Epidermal melanocyte (primary cell): ENCODE data around the gene RBP3.

Experiments used
- DNase-seq: peaks from one replicate; pipeline ENCODE4 v3.0.0; 2011; ENCODE audit warnings: low spot score; ENCODE audit not compliant: insufficient read length

Gene RBP3

DNA sequence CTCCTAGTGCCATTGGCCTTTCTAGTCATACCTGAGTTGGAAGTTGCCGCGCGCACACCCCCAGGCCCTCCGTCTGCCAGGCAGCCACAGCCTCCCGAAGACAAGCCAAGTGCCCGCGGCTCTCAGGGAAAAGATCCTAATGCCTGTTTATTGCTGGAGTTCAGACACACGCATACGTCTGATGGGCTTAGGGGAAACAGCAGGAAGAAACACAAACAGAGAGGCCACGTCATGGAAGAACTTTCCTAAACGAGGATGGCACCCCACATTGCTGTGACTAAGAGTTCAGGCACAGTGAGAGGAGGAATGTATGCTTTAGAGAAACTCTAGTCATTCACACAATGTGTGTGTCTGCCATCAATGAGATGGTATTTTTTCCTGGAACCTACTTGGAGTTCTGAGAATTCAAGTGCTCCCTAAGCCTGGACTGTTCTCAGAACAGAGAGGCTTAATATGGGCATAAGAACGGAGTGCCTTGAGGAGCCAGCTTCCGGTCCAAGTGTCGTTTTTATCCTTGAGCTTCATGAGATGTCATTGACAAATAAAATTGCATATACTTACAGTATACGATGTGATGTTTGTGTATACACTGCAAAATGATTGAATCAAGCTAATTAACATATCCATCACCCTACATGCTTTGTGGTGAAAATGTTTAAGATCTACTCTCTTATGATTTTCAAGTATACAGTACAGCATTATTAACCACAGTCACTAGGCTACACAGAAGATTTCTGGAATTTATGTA, 11.6 kb upstream of the RBP3 start:
- no peak for DNase-seq

DNA sequence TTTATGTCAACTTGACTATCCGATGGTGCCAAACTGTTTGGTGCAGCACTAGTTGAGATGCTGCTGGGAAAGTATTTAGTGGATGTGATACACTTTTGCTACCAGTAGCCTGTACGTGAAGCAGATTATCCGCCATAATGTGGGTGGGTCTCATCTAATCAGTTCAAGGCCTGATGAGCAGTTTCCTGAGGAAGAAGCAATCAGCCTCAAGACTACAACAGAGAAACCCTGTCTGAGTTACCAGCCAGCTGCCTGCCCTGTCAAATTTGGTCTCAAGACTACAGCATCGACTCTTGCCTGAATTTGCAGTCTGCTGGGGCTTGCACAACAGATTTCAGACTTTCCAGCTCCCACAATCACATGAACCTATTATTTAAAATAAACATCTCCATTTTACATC, 10.9 kb upstream of the RBP3 start:
- no peak for DNase-seq

DNA sequence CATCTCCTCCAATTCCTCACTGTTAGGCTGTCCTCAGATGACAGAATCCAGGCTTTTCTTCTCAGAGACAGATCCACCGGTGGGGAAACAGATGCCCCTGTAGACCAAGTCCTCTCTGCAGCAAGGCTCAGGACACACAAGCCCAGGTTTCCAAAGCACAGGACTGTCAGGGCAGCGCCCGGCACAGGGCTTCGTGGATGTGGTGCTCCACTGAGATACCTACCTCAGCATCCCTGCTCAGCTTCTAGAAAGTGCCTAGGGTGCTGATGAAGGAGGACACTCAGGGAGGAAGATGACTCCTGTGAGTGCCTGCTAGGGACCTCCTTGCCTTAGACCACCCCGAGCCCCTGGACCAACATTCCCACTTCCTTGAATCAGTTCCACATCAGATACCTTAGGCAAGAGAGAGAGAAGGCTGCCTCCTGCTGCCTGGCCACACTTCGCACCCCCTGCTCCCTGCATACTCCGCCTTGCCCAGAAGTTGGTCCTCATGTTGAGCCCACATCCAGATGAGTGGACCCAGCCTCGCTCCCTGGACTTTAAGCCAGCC, 8.9 kb upstream of the RBP3 start:
- DNase-seq = no peak

DNA sequence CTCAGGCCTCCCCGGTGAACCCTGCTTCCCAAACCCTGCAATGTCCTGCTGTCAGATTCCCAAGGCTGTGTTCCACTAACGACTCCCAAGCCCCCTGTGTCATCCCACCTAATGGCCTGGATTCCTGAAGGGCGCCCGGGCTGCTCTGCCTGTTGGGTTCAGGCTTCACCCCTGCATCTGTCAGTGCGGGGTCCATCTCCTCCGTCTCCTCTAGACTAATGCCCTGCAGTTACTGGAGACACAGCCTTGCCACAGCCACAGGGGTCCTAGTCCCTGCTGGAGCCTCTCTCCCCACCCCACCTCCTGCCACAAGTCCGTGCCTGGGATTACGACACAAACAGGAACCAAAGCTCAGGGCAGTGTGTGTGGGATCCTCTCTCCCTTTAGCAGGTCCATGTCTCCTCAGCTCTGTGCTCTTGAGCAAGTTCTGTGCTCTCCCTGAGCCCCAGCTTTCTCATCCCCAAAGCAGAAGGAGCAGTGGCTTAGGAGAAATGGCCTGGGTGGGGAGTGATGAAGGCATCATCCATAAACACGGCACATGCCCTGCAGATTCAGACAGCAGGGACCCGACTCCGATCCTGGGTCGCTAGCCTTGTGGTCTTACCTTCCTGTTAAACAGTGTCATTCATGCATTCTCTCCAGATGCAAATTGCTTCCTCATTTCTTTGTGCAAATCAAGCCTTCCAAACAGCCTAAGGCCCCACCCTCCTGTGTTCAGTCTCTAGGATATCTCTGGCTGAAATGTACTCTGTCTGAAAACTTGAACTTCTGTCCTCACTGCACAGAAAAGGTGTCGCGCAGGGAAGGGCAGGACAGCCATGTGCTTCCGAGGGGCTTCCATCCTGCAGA, 8.2 kb upstream of the RBP3 start:
- DNase-seq = no peak

DNA sequence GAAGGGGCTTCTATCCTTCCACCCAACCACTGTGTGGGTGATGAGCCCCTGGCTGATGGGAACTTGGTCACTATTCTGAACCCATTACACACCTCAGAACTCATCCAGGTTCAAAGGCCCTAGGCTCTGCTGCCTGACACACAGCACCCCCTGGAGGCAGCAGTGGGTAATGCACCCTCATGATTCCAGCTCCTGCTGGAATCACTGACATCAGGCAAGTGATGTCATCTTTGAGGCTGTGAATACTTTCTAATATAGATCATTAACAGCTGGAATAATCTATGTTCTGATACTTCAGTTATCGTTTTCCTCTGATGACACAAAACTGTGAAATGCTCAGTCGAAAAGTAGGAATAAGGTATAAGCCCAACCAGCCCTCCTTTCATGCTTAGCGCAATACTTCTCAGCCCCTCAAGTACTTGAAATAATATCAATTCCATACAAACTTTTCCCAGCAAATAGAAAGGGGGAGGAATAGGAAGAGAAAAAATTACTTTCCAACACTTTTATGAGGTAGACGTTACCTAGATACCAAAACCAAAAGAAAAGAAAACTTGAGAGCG, 7.5 kb upstream of the RBP3 start:
- DNase-seq = no peak

DNA sequence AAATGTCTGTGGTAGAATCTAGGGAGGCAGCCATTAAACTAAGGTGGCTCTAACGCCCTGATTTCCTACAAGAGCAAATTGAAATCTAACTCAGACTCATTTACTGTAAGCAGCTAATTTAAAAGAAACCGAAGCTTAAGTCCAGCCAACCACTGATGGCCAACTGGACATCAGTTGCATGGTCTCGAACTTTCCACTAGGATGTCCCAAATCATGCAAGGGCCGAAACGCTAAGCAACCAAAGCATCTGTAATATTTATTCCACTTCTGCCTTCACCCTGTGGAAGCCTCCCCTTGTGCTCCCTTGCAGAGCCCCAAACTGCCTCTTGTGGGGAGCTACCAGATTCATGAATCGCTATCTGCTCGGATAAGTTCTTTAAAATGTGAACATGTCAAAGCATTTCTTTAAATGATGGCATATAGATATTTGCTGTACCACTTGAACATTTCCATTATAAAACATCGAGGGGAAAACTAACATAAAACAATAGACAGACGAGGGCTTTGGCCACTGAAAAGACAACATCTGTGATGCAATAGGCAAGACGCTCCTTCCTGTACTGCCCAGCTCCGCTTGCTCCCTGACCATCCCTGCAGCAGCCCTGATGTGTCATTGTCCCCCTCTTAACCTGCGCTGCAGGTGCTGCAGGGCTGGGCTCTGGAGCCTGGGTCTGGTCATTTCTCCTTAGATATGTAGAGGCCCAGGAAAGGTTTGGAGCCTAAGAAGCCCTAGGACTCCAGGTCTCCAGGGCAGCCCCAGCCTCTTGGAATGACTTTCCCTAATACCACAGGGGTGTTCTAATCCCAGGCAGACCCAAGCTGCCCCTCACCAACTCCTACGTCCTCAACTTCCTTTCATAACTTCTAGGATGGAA, 2.9 kb upstream of the RBP3 start:
- DNase-seq = no peak

DNA sequence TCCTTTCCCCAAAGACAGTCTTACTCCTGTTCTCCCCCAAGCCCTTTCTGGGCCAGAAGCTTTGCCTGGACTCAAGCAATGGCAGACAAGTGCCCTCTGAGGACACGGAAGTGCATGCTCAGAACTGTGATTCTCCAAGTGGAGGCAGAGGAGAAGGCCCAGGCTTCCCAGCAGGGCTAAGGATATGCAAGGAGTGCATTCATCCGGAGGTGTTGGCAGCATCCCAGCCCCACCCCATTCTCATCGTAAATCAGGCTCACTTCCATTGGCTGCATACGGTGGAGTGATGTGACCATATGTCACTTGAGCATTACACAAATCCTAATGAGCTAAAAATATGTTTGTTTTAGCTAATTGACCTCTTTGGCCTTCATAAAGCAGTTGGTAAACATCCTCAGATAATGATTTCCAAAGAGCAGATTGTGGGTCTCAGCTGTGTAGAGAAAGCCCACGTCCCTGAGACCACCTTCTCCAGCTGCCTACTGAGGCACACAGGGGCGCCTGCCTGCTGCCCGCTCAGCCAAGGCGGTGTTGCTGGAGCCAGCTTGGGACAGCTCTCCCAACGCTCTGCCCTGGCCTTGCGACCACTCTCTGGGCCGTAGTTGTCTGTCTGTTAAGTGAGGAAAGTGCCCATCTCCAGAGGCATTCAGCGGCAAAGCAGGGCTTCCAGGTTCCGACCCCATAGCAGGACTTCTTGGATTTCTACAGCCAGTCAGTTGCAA, 1.4 kb upstream of the RBP3 start:
- DNase-seq = no peak

DNA sequence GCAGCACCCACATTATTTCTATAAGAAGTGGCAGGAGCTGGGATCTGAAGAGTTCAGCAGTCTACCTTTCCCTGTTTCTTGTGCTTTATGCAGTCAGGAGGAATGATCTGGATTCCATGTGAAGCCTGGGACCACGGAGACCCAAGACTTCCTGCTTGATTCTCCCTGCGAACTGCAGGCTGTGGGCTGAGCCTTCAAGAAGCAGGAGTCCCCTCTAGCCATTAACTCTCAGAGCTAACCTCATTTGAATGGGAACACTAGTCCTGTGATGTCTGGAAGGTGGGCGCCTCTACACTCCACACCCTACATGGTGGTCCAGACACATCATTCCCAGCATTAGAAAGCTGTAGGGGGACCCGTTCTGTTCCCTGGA, 874 bp upstream of the RBP3 start:
- no peak for DNase-seq

DNA sequence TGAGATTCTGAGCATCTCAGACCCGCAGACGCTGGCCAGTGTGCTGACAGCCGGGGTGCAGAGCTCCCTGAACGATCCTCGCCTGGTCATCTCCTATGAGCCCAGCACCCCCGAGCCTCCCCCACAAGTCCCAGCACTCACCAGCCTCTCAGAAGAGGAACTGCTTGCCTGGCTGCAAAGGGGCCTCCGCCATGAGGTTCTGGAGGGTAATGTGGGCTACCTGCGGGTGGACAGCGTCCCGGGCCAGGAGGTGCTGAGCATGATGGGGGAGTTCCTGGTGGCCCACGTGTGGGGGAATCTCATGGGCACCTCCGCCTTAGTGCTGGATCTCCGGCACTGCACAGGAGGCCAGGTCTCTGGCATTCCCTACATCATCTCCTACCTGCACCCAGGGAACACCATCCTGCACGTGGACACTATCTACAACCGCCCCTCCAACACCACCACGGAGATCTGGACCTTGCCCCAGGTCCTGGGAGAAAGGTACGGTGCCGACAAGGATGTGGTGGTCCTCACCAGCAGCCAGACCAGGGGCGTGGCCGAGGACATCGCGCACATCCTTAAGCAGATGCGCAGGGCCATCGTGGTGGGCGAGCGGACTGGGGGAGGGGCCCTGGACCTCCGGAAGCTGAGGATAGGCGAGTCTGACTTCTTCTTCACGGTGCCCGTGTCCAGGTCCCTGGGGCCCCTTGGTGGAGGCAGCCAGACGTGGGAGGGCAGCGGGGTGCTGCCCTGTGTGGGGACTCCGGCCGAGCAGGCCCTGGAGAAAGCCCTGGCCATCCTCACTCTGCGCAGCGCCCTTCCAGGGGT, 703 bp downstream of the RBP3 start:
- DNase-seq = no peak

DNA sequence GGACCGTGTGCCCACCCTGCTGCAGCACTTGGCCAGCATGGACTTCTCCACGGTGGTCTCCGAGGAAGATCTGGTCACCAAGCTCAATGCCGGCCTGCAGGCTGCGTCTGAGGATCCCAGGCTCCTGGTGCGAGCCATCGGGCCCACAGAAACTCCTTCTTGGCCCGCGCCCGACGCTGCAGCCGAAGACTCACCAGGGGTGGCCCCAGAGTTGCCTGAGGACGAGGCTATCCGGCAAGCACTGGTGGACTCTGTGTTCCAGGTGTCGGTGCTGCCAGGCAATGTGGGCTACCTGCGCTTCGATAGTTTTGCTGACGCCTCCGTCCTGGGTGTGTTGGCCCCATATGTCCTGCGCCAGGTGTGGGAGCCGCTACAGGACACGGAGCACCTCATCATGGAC, 1.4 kb downstream of the RBP3 start:
- no peak for DNase-seq

DNA sequence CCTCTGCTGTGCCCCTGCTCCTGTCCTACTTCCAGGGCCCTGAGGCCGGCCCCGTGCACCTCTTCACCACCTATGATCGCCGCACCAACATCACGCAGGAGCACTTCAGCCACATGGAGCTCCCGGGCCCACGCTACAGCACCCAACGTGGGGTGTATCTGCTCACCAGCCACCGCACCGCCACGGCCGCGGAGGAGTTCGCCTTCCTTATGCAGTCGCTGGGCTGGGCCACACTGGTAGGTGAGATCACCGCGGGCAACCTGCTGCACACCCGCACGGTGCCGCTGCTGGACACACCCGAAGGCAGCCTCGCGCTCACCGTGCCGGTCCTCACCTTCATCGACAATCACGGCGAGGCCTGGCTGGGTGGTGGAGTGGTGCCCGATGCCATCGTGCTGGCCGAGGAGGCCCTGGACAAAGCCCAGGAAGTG, 1.8 kb downstream of the RBP3 start:
- no peak for DNase-seq

DNA sequence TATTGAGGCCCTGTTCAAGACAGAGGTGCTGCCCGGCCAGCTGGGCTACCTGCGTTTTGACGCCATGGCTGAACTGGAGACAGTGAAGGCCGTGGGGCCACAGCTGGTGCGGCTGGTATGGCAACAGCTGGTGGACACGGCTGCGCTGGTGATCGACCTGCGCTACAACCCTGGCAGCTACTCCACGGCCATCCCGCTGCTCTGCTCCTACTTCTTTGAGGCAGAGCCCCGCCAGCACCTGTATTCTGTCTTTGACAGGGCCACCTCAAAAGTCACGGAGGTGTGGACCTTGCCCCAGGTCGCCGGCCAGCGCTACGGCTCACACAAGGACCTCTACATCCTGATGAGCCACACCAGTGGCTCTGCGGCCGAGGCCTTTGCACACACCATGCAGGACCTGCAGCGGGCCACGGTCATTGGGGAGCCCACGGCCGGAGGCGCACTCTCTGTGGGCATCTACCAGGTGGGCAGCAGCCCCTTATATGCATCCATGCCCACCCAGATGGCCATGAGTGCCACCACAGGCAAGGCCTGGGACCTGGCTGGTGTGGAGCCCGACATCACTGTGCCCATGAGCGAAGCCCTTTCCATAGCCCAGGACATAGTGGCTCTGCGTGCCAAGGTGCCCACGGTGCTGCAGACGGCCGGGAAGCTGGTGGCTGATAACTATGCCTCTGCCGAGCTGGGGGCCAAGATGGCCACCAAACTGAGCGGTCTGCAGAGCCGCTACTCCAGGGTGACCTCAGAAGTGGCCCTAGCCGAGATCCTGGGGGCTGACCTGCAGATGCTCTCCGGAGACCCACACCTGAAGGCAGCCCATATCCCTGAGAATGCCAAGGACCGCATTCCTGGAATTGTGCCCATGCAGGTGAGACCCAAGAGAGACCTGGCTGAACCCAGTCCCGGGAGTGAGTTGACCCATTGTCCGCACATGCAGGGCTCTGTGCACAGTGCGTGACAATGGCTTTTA, 2.8 kb downstream of the RBP3 start:
- no peak for DNase-seq

DNA sequence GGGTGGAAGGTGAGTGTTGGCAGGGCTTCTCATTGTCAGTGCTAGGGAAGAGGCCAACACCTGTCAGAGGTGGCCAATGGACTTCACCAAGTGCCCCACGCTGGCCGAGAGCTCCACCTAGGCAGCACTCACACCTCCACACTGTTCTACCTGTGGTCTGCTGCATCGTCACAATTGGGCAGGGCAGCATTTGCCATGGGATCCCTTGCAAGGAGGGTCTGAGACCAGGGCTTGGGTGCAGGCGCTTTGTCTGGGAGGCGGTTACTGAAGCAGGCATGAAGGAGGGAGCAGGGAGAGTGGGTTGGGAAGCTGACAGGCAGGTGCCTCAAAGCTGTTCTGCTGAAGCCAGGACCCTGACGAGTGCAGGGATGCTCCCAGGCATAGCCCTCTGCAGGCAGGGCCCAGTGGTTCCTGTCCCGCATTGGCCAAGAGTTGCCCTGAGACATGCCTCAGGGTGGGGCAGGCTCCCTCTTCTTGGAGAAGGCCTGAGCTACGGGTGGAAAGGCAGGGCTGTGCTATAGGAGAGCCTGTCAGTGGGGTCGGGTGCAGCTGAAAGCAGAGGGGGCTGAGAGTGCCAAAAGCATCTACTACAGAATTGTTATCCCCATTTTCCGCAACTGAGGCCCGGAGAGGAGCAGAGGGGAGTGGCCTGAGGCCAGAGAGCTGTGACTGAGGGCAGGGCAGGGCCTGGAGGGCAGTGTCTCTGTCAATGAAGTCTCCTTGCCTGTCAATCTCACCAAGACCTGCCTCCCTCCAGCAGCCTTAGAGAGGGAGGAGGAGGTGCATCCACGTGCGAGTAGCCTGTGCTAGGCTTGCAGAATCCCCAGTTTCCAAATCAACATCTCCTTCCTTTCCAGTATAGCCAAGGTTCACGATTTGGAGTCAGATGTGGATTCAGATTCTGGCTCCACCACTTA, 4.0 kb downstream of the RBP3 start:
- DNase-seq = no peak

DNA sequence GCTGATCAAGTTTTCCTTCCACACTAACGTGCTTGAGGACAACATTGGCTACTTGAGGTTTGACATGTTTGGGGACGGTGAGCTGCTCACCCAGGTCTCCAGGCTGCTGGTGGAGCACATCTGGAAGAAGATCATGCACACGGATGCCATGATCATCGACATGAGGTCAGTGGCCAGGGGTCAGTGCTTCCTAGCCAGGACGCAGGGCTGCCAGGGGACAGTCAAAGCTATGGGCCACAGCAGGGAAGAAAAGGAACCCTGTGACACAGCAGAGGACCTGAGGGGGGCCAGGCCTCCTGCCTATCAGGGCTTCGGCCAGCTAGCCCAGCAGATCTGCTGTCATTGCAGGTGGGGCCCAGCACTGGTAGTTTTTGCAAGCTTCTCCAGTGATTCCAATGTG, 5.2 kb downstream of the RBP3 start:
- no peak for DNase-seq

DNA sequence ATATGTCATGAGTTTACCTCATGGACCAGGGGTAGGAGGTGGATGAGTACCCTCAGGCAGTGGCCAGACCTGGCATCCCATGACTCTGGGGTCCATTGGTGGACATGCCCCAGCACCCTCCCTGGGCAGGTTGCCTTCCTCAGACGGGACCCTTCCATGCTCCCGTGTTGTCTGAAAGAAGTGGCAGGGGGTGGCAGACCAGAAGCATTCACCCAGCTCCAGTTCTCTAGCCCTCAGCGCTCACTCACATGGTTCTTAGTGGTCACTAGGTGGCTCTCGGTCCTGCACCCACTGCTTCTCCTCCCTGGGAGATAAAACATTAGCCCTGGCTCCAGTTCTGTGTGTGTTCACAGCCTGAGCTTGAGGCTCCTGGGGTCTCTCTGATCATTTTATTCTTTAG, 6.0 kb downstream of the RBP3 start:
- DNase-seq = no peak

DNA sequence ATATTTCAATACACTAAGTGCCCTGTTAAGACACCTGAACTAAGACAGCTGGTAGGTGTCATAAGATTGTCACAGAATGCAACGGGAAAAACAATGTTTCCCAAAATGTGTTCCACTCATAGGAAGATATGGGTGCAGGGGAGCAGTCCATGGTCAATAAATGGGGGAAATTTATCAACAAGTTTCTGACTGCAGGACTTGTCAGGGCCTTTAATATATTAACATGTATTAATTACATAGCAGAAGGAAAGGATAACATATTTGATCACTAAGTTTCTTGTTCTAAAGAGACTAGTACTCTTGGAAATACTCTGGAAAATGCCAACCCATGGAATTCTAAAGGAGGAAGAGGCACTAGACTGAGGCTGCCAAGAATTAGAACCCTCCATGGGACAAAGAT, 6.7 kb downstream of the RBP3 start:
- no peak for DNase-seq

DNA sequence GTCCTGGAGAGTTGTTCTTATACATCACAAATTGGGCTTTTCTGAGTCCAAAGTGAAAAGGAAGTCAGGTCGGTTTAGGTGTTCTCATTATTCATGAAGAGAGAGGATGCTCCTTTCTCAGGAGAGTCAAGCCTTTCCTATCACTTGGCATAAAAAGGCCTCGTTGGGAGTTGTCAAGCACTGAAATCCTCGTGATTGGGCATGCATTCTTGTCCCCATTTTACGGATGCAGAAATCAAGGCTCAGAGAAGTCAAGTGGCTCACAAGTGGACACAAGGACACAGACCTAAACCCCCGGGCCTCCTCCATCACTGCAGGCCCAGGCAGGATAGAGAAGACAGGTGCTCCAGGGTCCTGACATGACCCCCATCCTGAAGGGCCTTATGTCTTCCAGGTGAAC, 8.5 kb downstream of the RBP3 start:
- no peak for DNase-seq
